GM21576 (cell line): ENCODE measurements around the gene MYL5.
"Not testable (repeated sequence)": the region's sequence is repeated elsewhere in the genome, so short reads cannot be mapped to it uniquely, and the experiment has no call there.

Source experiments
- ATAC-seq: cut with Tn5 transposase; IDR thresholded peaks from one replicate; pipeline ENCODE4 v1.9.1; 2021; ENCODE audit warnings: mild to moderate bottlenecking, moderate library complexity; ENCODE audit not compliant: unreplicated experiment

Gene MYL5

GRCh38 chr4:656436-657337 lies 17.7 kb upstream of the MYL5 start:
- no peak for ATAC-seq

DNA sequence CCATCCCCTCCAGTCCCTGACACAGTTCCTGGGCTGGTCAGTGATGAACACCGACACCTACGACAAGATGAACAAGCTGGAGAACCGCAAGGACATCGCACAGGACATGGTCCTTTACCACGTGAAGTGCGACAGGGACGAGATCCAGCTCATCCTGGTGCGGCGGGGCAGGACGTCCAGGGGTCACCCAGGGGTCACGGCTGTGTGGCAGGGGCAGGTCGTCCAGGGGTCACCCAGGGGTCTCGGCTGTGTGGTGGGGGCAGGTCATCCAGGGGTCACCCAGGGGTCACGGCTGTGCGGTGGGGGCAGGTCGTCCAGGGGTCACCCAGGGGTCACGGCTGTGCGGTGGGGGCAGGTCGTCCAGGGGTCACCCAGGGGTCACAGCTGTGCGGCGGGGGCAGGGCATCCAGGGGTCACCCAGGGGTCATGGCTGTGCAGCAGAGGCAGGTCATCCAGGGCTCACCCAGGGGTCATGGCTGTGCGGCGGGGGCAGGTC lies 17.0 kb upstream of the MYL5 start:
- no peak for ATAC-seq

GRCh38 chr4:657834-658667 lies 16.3 kb upstream of the MYL5 start:
- no peak for ATAC-seq

GRCh38 chr4:658681-659667 lies 15.4 kb upstream of the MYL5 start:
- ATAC-seq = no peak

GRCh38 chr4:659851-660250 lies 14.5 kb upstream of the MYL5 start:
- ATAC-seq = no peak

GRCh38 chr4:660401-660800 lies 13.9 kb upstream of the MYL5 start:
- ATAC-seq = no peak

GRCh38 chr4:661231-661630 lies 13.1 kb upstream of the MYL5 start:
- no peak for ATAC-seq

DNA sequence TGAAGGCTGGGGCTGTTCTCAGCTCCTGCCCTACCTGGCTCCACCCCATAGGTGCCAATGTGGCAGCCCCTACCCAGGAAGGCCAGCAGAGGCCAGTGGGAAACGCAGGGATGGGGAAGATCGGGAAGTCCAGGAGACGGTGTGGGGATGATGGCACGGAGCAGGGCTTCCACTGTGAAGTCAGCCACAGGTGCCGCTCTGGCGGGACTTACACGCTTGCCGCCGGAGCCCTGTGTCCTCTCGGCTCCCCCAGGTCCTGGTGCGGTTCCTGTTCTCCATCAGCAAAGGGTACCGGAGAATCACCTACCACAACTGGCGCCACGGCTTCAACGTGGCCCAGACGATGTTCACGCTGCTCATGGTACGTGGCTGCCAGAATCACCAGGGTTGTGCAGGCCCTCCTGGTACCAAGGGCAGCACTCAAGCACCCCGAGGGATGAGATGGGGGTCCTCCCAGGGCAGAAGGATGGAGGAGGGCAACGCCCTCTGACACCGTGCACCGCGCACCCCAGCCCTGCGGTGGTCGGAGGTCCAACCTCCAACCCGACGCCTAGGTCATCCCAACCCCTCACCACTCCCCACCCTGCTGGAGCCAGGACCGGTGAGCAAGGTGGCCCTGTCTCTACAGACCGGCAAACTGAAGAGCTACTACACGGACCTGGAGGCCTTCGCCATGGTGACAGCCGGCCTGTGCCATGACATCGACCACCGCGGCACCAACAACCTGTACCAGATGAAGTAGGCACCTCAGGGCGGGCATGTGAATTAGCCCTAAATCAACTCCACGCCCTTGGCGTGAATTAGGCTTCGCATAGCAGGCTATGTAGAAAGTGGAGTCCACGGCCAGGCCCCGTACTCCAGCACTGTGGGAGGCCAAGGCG lies 12.2 kb upstream of the MYL5 start:
- no peak for ATAC-seq

DNA sequence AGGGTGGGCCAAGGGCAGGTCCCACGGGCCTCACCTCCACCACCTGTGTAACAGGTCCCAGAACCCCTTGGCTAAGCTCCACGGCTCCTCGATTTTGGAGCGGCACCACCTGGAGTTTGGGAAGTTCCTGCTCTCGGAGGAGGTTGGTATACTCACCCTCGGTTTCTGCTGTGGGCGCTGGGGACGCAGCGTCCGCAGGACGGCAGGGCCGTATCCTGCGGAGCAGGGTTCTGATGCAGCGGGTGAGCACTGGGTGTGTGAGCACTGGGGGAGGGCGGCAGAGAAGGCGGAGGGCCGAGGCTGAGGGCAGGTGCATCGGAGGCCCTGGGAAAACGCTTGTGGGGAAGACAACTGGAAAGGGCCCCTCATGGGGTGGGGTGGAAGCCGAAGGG lies 11.3 kb upstream of the MYL5 start:
- ATAC-seq = no peak

DNA sequence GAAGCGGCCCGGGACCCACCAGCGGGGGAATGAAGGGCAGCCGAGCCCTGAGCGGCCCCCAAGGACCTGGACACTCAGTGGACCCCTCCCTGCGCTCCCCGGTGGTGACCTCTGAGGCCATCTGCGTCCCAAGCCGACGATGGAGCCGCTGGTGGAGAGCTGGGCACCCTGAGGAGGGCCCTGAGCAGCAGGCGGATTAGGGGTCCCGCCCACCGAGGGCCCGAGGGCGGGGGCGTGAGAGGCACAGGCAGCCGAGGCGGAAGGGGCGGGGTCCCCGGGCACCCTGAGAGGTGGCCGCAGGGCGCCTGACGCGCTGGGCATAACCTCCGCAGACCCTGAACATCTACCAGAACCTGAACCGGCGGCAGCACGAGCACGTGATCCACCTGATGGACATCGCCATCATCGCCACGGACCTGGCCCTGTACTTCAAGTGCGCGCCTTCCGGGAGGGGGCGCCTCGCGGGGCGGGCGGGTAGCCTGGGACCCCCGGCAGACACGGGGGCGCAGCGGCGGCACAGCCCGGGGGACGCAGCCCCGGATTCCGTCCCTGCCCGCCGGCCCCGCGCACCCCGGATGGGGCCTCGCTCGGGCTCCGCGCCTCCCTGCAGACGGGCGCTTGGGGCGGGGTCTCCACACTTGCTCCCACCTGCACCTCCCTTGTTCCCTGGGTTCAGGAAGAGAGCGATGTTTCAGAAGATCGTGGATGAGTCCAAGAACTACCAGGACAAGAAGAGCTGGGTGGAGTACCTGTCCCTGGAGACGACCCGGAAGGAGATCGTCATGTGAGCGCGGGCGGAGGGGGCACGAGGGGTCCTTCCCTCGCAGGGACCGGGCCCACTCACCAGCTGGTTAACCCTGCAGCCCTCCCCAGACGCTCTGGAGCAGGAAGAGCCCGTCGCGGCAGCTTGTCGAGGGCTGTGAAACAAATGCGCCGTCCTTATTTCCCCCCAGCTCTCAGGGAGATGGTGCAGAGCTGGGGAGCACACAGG lies 10.6 kb upstream of the MYL5 start:
- ATAC-seq = peak; percentile 74

DNA sequence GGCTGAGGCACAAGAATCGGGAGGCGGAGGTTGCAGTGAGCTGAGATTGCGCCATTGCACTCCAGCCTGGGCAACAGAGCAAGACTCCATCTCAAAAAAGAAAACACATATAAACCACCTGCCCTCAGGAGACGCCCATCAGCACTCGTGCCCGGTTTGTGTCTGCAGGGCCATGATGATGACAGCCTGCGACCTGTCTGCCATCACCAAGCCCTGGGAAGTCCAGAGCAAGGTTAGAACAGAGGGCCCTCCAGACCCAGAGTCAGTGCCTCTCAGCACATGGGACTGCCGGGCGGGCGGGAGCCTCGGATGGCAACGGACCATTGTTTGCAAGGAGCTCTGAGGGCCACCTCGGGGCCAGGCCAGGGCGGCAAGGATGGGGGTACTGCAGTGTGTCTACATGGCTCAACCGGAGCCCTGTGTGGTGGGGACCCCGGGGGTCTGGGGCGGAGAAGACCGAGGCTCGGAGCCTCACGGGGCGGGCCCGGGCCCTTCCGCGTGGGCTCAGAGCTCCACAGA lies 9.6 kb upstream of the MYL5 start:
- no peak for ATAC-seq

GRCh38 chr4:665381-665750 lies 9.0 kb upstream of the MYL5 start:
- no peak for ATAC-seq

GRCh38 chr4:665751-666435 lies 8.4 kb upstream of the MYL5 start:
- ATAC-seq = no peak

GRCh38 chr4:666436-666810 lies 7.9 kb upstream of the MYL5 start:
- no peak for ATAC-seq

DNA sequence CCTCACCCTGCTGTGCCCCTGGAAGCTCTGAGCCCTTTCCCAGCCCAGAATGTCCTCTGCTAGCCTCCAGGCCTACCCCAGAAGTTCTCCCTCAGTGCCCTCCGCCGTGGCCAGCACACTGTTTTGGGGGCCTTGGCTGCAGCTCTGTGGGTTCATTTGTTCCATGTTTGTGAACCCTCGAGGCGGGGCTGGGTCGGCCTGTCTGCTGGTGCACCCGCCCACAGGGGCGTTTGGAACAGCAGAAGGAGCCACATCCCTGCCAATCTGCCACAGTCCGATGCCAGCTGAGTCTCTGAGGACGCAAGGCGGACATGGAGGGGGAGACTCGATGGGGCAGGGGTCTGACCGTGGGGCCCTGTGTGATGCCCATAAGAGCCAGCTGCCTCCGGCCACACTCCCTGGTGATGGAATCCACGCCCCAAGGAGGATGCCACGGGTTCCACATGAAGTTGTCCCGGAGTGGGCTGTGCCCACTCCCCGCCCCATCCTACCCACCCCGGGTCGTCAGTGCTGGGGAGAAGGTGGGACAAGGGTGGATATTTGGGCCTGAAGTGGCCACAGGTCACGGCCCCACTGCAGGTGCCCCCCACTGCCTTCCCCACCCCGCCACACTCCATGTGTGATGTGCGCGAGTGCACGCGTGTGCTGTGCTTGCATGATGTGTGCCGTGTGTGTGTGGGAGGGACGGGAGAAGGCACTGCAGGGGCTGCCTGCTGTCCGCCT lies 7.4 kb upstream of the MYL5 start:
- no peak for ATAC-seq

GRCh38 chr4:667545-667925 lies 6.8 kb upstream of the MYL5 start:
- ATAC-seq = no peak

DNA sequence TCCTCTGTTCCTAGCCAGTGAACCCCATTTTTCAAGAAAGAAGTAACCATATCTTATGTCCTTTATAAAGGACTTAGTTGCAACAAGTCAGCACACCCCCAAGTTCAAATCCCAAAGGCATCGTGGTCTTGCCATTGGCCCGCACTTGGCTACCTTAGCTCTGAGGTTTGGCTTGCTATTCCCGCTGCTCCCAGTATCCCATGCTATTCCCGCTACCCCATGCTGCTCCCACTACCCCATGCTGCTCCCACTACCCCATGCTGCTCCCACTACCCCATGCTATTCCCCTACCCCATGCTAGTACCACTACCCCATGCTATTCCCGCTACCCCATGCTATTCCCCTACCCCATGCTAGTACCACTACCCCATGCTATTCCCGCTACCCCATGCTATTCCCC lies 6.1 kb upstream of the MYL5 start:
- ATAC-seq = not testable (repeated sequence)
